Gastroesophageal sphincter (tissue), 3 donors: Measurements from ENCODE around the gene NAA20.

Source experiments
- CTCF ChIP-seq, 4 experiments: fragments of 200-600 bp in 2 of 4; fragments of 450-650 bp in 2 of 4; sonication (generic) in 1 of 4; IDR thresholded peaks; one replicate each; pipeline ENCODE4 v1.5.1; 2017 to 2019; ENCODE audit warnings: antibody characterized with exemption in 4 of 4, mild to moderate bottlenecking in 2 of 4, moderate library complexity in 2 of 4
- EP300 ChIP-seq: sonication (generic); formaldehyde crosslinking; IDR thresholded peaks from one replicate; pipeline ENCODE4 v1.6.1; 2017; ENCODE audit warnings: antibody characterized with exemption, mild to moderate bottlenecking
- POLR2A ChIP-seq, 2 donors: fragments of 450-650 bp; IDR thresholded peaks; one replicate each; pipeline ENCODE4 v1.6.1; 2017; ENCODE audit warnings: antibody characterized with exemption in 2 of 2, mild to moderate bottlenecking in 2 of 2, moderate library complexity in 1 of 2

- TF ChIP-seq CTCF (IDR thresholded peaks at IDR 0.05) (no peak), EP300 (no peak), POLR2A (IDR thresholded peaks at IDR 0.05) (no peak)
Measured at GRCh38 chr20:20012541-20012940, 4.6 kb upstream of the NAA20 start.
